Fibroblast of pulmonary artery (primary cell): Measurements from ENCODE around the gene FAM20B.

Experiments used
- DNase-seq: peaks from one replicate; pipeline ENCODE4 v3.0.0-alpha.2; 2010; ENCODE audit warnings: low read depth
- H3K4me3 ChIP-seq: replicated peaks from 2 replicates; pipeline ENCODE4 v1.5.1; 2011; ENCODE audit warnings: low read depth, mild to moderate bottlenecking, control low read depth, low read length, moderate library complexity
- TF ChIP-seq, protein P1 (sequence below): IDR thresholded peaks from 2 replicates; pipeline ENCODE4 v1.5.1; 2011; ENCODE audit warnings: mild to moderate bottlenecking, control low read depth, low read length, inconsistent platforms; ENCODE audit errors: missing control alignments

The FAM20B gene

DNA sequence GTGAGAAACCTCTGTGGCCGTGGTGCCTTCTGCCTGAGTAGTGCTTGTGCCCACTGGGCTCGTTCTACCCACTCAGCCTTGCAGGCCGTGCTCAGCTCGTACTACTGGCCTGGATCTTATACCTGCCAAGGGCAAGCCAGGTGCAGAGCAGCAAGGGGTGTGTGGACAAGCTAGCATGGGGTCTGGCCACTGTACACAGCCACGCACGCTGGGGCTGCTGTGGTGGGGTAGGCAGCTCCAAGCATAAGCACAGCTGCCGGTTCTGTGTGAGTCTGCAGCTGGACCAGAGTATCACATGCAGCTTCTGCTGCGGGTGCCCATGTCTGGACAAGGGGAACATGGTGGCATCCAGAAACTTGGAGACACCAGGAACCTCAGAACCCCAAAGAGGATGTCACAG lies 16.4 kb downstream of the FAM20B start:
- DNase-seq = no peak
- TF ChIP-seq, protein P1, sequence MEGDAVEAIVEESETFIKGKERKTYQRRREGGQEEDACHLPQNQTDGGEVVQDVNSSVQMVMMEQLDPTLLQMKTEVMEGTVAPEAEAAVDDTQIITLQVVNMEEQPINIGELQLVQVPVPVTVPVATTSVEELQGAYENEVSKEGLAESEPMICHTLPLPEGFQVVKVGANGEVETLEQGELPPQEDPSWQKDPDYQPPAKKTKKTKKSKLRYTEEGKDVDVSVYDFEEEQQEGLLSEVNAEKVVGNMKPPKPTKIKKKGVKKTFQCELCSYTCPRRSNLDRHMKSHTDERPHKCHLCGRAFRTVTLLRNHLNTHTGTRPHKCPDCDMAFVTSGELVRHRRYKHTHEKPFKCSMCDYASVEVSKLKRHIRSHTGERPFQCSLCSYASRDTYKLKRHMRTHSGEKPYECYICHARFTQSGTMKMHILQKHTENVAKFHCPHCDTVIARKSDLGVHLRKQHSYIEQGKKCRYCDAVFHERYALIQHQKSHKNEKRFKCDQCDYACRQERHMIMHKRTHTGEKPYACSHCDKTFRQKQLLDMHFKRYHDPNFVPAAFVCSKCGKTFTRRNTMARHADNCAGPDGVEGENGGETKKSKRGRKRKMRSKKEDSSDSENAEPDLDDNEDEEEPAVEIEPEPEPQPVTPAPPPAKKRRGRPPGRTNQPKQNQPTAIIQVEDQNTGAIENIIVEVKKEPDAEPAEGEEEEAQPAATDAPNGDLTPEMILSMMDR = no peak
- no peak overlapping the region for H3K4me3 ChIP-seq

DNA sequence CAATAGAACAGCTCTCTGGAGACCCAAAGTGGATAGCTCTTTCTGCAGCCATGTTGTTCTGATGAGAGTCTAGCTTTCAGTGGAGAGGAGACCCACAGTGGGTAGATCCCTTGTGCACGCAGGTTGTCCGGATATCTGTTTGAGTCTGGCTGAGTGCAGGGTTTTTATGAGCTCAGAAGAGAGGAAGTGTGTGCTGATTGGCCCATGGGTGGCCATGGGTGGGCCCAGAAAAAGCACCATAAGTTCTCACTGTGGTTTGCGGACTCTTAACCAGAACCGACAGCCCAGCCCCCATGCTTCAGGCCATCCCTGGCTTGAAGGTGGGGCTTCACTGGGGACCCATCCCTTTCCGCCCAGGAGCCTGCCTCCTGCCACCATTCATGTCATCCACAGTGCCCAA lies 17.0 kb downstream of the FAM20B start:
- H3K4me3 ChIP-seq = no peak overlapping the region
- no peak for DNase-seq
- TF ChIP-seq, protein P1 = no peak

DNA sequence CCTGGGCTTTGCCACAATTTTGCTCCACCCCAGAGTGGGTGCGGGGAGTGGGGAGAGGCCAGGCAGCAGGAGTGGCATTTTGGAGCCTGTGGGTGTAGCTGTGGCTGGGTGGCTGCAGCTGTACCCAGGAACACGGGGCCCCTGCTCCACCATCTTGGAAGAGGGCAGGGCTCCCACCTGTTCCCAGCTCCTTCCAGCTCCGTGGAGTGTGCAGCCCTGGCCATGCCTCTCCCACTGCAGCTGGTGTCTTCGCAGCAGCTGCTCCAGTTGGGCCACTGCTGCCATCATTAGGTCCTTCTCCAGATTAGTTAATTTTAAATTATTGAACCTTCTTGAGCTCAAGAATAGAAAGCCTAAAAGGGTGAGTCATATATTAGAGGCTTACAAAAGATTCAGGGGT lies 17.6 kb downstream of the FAM20B start:
- H3K4me3 ChIP-seq = no peak overlapping the region
- no peak for DNase-seq
- TF ChIP-seq, protein P1 = no peak

DNA sequence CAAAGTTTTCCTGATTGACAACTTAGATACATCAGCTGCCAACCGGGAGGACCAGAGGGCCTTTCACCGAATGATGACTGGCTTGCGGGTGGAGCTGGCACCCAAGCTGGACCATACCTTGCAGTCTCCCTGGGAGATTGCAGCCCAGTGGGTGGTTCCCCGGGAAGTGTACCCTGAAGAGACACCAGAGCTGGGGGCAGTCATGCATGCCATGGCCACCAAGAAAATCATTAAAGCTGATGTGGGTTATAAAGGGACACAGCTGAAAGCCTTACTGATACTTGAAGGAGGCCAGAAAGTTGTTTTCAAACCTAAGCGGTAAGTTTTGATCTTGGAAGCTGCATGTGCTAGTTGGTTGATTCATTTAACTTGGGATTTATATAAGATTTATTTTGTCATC lies 18.2 kb downstream of the FAM20B start:
- TF ChIP-seq, protein P1 = no peak
- H3K4me3 ChIP-seq = no peak overlapping the region
- no peak for DNase-seq

DNA sequence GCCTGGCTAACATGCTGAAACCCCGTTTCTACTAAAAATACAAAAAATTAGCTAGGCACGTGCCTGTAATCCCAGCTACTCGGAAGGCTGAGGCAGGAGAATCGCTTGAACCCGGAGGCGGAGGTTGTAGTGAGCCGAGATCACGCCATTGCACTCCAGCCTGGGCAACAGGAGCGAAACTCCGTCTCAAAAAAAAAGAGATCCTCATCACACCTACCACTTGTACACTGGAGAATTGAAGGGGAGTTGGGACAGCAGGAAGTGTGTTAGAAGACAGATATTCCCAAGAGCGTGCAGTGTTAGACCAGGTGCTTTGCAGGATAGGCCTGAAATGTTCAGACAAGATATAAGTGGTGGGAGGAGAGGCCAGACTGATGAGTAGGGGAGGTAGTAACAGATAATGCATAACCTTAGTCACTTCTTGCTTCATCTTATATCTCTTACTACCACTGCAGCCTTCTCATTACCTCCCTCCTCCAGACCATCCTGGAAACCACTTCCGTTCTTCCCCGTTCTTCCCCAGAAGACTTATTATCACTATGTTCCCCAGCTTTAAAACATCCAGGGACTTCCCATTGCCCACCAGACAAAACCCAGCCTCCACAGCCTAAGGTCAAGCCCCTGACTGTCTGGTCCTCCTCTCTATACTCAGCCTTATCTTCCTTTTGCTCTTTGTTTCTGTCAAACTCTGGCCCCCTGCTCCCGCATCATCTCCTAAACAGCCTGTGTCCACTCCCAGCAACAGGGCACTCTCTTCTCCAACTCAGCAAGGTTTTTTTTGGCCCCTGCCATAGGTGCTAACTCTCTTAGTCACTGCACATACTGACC lies 21.3 kb downstream of the FAM20B start:
- no peak overlapping the region for H3K4me3 ChIP-seq
- DNase-seq = no peak
- TF ChIP-seq, protein P1 = no peak

DNA sequence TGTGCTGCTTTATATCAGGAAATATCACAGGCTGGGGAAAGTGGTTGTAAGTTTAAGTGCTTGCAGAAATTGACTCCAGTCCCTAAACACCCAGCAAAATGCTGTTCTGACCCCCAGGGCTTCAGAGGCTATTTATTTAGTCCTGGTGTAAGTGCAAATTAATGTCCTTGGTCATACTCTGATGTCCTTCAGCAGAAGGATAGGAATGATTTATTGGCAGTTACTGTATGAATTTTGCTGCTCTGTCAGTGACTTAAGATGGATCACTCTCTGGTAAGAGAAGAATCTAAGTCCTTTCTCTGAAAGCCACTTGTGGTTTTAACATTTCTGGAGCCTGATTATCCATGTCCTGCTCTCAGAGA lies 21.9 kb downstream of the FAM20B start:
- TF ChIP-seq, protein P1 = no peak
- no peak overlapping the region for H3K4me3 ChIP-seq
- DNase-seq = no peak
